GM18526 (cell line): ENCODE data around the gene S100A10.

ENCODE experiments used
- POLR2A ChIP-seq: IDR thresholded peaks from 3 replicates; pipeline ENCODE4 v1.6.1; 2011; ENCODE audit not compliant: insufficient read length; ENCODE audit errors: extremely low read depth

Gene S100A10

GRCh38 chr1:151993734-151994496 is at the start of gene S100A10:
Gene S100A10 (minus strand): TSS chr1:151993859. CDS start chr1:151986230, 7,629 bp downstream.
- TF ChIP-seq POLR2A = no peak

DNA sequence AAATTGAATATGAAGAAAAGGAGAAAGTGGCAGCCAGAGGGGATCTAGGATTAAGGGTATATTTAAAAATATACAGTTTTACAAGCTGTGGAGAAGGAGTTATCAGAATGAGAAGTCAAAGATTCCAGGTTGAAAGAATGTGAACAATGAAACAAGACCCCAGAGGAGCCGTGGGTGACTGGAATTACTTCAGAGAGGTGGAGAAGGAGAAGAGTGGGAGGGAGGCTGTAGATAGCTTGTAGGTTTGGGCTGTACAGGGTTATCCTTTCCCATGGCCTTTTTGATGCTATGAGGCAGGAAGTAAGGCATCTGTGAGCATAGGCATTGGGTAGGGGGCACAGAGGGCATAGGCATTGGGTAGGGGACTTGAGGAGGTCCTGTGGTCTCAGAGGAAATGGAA is 48.4 kb upstream of the S100A10 start:
- TF ChIP-seq POLR2A = no peak

- no peak for TF ChIP-seq POLR2A
These were observed 46.2 kb upstream of the S100A10 start for GRCh38 chr1:152039886-152040285.

- TF ChIP-seq POLR2A = no peak
These were observed 45.8 kb upstream of the S100A10 start for GRCh38 chr1:152039461-152039860.

GRCh38 chr1:152038871-152039270 is 45.2 kb upstream of the S100A10 start:
- TF ChIP-seq POLR2A = no peak

GRCh38 chr1:152036267-152037216 is 42.9 kb upstream of the S100A10 start, which contains the start of gene S100A11:
Gene S100A11 (minus strand): TSS chr1:152037004. CDS start chr1:152036915, 89 bp downstream.
- peak; percentile 49 for TF ChIP-seq POLR2A

DNA sequence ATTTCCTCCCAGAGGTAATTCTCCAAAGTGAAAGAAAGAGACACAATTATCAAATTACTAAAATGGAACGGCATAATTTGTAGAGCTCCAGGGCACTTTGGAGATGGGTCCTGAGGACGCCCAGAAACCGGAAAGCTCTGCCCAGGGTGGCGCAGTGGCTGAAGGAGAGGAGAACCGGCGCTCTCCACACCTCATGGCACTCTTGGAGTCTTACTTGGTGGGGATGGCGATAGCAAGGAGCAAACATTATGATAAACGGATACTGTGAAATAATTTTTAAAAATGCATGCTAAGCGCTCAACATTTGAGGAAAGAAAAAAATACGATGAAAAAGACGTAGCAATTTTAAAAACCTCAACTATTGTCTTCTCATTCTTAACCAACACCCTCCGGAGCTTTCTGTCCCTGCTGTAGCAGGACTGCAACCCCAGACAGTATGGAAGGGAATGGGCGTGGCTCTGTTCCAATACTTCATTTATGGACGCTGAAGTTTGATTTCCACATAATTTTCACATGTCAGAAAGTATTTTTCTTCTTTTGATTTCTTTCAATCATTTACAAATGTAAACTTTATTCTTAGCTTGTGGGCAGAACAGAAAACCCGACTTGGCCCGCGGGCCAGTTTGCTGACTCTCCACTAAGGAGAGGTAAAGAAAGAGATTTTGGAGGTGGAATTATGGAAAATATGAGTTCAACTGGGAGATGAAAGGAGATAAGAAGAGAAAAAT is 42.0 kb upstream of the S100A10 start:
- TF ChIP-seq POLR2A = no peak

- no peak for TF ChIP-seq POLR2A
These were observed 41.2 kb upstream of the S100A10 start for GRCh38 chr1:152034654-152035538.

- TF ChIP-seq POLR2A = no peak
These were observed 40.6 kb upstream of the S100A10 start for GRCh38 chr1:152034324-152034653.

DNA sequence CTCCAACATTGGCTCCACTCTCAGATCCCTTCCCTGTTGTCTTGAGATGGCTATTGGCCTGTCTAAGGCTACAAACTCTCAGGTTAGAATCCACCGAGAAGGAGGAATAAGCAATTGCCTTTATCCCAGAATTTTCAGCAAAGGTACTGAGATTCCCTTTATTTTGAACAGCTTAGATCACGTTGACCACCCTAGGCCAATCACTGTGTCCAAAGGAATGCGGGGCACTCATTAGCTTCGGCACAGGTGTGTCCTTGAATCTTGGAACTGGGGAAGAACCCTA is 36.2 kb upstream of the S100A10 start:
- no peak for TF ChIP-seq POLR2A

DNA sequence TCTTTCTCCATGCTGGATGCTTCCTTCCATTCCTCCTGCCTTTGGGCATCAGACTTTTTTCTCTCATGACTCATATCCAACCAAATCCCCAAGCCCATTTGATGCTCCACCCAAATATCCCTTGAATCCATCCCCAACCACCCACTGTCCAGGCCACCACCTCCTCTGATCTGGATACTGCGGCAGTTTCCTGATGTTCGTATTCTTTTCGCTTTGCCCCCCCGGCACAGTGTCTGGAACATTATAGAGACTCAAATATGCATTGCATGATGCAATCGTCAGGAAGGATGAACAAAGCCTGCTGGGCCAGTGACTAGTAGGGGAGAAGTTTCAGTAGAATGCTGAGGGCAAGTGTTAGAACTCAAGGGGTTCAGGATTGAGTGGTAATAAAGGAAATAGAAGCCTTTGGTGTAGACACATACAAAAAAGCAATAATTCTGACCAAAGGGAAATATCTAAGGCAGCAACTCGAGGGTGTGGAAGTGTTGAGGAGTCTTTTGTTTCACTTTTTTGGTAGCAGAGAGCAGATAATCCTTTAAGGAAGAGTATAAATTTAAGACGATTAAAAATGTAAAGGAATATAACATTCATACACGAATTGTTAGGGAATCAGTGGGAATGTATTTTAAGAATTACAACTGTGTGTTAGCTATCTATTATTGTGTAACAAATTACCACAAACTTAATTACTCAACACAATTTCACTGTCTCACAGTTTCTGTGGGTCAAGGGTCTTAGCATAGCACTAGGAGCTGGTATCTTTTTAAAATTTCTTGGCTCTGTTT is 35.7 kb upstream of the S100A10 start:
- no peak for TF ChIP-seq POLR2A

GRCh38 chr1:152026895-152027294 is 33.2 kb upstream of the S100A10 start:
- TF ChIP-seq POLR2A = no peak

DNA sequence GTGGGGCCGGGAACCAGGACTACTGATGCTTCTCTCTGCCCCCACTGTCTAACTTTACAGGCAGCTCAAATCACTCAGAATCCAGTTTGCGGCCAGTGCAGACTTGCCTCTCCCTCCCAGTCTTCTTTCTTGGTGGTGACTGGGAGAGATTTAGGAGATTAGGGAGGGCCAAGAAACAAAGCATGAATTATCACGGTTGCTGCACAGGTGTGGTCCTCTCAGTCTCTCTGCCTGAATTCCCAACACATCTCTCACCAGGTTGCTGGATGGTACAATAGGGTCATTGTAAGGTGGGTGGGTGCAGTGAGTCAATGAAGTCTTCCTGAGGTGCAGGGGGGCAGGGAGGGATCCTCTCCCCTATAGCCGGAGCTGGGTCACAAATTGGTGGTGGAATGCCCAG is 30.6 kb upstream of the S100A10 start:
- TF ChIP-seq POLR2A = no peak

DNA sequence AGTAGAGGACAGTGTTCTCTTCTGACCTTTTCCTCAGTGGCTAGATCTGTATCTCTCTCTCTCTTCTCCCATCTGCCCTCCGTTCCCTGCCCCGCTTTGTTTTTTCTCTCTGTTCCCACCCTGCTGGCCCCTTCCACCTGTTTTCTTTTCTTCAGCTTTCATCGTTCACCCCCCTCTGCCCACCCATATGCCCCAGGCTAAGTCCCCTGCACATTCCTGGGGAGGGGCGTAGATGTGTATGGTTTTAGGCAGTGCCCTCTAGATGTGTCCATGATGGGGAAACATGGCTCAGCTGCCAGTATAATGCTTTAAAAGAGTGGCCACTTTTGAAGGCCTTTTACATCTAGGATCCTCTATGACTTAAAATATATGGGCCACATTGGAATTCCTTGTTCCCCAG is 29.6 kb upstream of the S100A10 start:
- TF ChIP-seq POLR2A = no peak

DNA sequence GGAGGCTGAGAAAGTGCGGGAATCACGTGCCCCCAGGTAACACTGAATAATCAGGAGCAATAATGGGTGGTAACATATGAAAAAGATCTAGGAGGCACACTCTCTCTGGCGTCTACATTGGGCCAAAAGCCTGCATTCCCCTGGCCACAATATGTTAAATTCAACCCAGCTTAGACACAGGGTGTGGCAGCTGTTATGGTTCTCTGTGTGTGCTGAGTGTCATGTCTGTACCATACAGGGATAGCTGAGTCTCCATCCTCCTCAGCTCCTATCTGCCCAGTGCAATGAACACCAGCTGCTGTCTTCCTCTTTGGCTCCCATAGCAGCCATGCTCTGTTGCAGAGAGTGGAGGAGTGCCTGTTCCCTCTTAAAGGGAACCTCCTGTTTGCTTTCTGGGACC is 28.8 kb upstream of the S100A10 start:
- no peak for TF ChIP-seq POLR2A
